Activated naive CD4-positive, alpha-beta T cell treated with anti-CD3 and anti-CD28 coated beads, Interleukin-2, amount 50 U/mL, for 24 hours (primary cell): ENCODE results near the gene CYB5A.

Source experiments
- H3K27ac Mint-ChIP-seq: one replicate; pipeline ENCODE4 v1.8.0; 2021; ENCODE audit warnings: mild to moderate bottlenecking, mixed read lengths
- H3K27me3 Mint-ChIP-seq: one replicate; pipeline ENCODE4 v1.8.0; 2021; ENCODE audit warnings: mixed read lengths
- H3K36me3 Mint-ChIP-seq: one replicate; pipeline ENCODE4 v1.8.0; 2021; ENCODE audit warnings: mixed read lengths
- H3K4me1 Mint-ChIP-seq: one replicate; pipeline ENCODE4 v1.8.0; 2021; ENCODE audit warnings: mixed read lengths
- H3K4me3 Mint-ChIP-seq: one replicate; pipeline ENCODE4 v1.8.0; 2021; ENCODE audit warnings: mild to moderate bottlenecking, mixed read lengths
- H3K9me3 Mint-ChIP-seq: one replicate; pipeline ENCODE4 v1.8.0; 2021; ENCODE audit warnings: mixed read lengths

CYB5A gene

DNA sequence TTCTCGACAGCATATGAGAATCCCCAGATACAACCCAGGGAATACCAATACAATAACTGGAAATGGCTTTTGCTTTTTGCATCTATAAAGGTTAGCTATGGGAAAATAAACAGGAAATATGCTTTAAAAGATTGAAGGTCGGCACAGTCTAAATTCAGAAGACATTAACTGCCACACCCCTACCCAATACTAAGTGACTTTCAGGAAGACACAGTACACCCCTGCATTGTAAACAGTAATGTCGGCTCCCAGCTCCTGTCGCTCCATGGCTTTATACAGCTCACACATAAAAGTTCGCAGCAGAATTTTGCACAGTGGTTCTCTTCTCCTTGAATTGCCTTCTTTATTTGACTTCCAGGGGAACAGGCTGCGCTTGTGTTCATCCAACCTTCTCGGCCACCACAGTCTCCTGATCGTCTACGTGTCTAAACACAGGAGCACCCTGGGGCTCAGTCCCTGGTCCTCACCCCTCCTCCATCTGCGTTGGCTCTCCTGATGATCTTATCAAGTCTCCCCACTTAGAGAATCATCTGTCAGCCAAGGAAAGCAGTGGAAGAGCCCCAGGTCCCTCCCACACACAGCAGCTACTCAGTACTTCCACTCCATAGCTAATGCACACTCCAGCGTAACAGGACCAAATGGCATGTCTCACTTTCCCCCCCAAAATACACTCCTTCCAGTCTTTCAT is 22.7 kb downstream of the CYB5A start:
- H3K9me3 Mint-ChIP-seq: no peaks in the 10 kb centered on the region
- H3K36me3 Mint-ChIP-seq: peaks cover 2% of the 10 kb centered on the region
- H3K4me3 Mint-ChIP-seq: no peak overlapping the region
- H3K27ac Mint-ChIP-seq: no peak overlapping the region
- H3K27me3 Mint-ChIP-seq: no peaks in the 10 kb centered on the region
- H3K4me1 Mint-ChIP-seq: peaks cover 5% of the 10 kb centered on the region

GRCh38 chr18:74268175-74268574 is 23.6 kb downstream of the CYB5A start:
- H3K4me1 Mint-ChIP-seq: peaks cover 5% of the 10 kb centered on the region
- H3K27me3 Mint-ChIP-seq: no peaks in the 10 kb centered on the region
- no peaks in the 10 kb centered on the region for H3K9me3 Mint-ChIP-seq
- H3K4me3 Mint-ChIP-seq: no peak overlapping the region
- no peak overlapping the region for H3K27ac Mint-ChIP-seq
- peaks cover 2% of the 10 kb centered on the region for H3K36me3 Mint-ChIP-seq

GRCh38 chr18:74266161-74266560 is 25.6 kb downstream of the CYB5A start:
- Mint-ChIP-seq H3K9me3 (no peaks in the 10 kb centered on the region), H3K4me3 (no peak overlapping the region), H3K4me1 (peaks cover 5% of the 10 kb centered on the region), H3K27ac (no peak overlapping the region), H3K36me3 (peaks cover 2% of the 10 kb centered on the region), H3K27me3 (no peaks in the 10 kb centered on the region)

DNA sequence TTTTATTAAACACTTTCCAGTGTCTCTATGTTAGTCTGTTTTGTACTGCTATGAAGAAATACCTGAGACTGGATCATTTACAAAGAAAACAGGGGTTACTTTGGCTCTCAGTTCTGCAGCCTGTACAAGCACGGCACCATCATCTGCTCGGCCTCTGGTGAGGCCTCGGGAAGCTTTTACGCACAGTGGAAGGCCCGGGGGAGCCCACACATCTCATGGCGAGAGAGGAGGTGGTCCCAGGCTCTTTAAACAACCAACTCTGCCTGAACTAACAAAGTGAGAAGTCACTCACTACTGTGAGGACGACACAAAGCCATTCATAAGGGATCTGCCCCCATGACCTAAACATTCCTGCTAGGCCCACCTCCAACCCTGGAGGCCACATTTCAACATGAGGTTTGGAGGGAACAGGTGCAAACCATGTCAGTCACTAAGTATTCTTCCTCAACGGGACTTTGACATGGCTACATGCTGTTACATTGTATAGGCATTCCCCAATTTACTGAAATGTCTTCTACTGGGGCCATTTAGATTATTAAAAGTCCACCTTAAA is 26.1 kb downstream of the CYB5A start:
- Mint-ChIP-seq H3K4me1 (peaks cover 5% of the 10 kb centered on the region), H3K27me3 (no peaks in the 10 kb centered on the region), H3K36me3 (peaks cover 2% of the 10 kb centered on the region), H3K9me3 (no peaks in the 10 kb centered on the region), H3K27ac (no peak overlapping the region), H3K4me3 (no peak overlapping the region)

DNA sequence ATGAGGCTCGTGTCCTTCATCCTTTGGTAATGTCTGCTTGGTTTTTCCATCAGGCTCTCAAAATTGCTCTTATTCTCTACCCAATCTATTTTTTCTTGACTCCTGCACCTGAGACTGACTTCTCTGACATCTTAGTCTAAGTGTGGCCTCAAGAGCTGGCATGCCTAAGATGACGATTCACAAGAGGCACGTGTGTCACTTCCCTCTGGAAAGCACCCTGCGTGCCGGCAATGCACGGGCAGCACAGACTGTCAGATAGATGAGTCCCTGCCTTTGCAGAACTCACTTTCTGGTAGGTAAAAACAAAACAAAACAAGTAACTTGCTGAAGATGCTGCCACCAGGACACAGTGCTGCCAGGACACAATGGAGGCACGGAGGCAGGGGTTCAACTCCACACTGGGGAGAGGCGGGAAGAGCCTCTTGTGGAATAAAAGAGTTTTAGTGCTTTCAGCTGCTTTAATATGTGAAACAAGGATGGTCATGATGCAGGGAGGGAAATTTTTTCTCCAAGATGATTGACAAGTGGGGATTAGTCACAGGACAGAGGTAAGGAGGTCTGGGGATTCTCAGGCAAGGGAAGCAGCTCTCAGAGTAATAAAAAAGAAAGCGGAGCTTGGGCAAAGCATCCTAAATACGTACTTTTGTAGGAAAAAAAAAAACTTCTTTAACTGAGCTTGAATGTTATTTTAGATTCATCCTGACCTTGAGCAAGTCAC is 27.3 kb downstream of the CYB5A start:
- Mint-ChIP-seq H3K4me1 (peaks cover 2% of the 10 kb centered on the region), H3K27ac (no peak overlapping the region), H3K36me3 (peaks cover 2% of the 10 kb centered on the region), H3K4me3 (no peak overlapping the region), H3K27me3 (no peaks in the 10 kb centered on the region), H3K9me3 (no peaks in the 10 kb centered on the region)

GRCh38 chr18:74261053-74261713 is 30.6 kb downstream of the CYB5A start:
- H3K27me3 Mint-ChIP-seq: no peaks in the 10 kb centered on the region
- peaks cover 4% of the 10 kb centered on the region for H3K36me3 Mint-ChIP-seq
- no peaks in the 10 kb centered on the region for H3K9me3 Mint-ChIP-seq
- H3K4me3 Mint-ChIP-seq: no peak overlapping the region
- H3K27ac Mint-ChIP-seq: no peak overlapping the region
- no peaks in the 10 kb centered on the region for H3K4me1 Mint-ChIP-seq

DNA sequence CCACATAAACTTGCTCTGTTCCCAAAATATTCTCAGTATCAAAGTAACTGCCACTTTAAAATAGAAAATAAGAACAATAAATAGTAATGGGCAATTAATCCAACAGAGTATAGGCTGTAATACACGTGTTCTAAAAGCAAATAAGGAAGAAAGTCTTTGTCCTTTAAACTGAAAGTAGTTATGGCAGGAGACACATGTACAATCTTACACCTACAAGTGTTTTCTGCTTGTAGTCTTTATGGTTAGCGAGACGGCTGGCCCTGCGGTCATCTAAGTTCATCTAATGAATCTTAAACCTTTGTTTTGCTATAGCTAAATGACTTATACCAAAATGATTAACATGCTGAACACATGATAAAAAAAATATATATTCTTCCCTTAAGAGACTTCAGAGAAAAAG is 32.4 kb downstream of the CYB5A start:
- Mint-ChIP-seq H3K27ac (no peak overlapping the region), H3K36me3 (peaks cover 4% of the 10 kb centered on the region), H3K4me1 (no peaks in the 10 kb centered on the region)

GRCh38 chr18:74257083-74257482 is 34.7 kb downstream of the CYB5A start:
- peaks cover 4% of the 10 kb centered on the region for H3K36me3 Mint-ChIP-seq
- H3K9me3 Mint-ChIP-seq: no peaks in the 10 kb centered on the region
- no peak overlapping the region for H3K4me3 Mint-ChIP-seq
- H3K4me1 Mint-ChIP-seq: peaks cover 2% of the 10 kb centered on the region
- H3K27me3 Mint-ChIP-seq: no peaks in the 10 kb centered on the region
- H3K27ac Mint-ChIP-seq: no peak overlapping the region

More for the DNA sequence above, 32.4 kb downstream of the CYB5A start:
- H3K4me3 Mint-ChIP-seq: no peak overlapping the region
- H3K9me3 Mint-ChIP-seq: no peaks in the 10 kb centered on the region
- no peaks in the 10 kb centered on the region for H3K27me3 Mint-ChIP-seq

GRCh38 chr18:74256190-74256589 is 35.6 kb downstream of the CYB5A start:
- no peaks in the 10 kb centered on the region for H3K27me3 Mint-ChIP-seq
- peaks cover 5% of the 10 kb centered on the region for H3K4me1 Mint-ChIP-seq
- no peak overlapping the region for H3K27ac Mint-ChIP-seq
- H3K36me3 Mint-ChIP-seq: peaks cover 4% of the 10 kb centered on the region
- H3K9me3 Mint-ChIP-seq: no peaks in the 10 kb centered on the region
- H3K4me3 Mint-ChIP-seq: no peak overlapping the region

DNA sequence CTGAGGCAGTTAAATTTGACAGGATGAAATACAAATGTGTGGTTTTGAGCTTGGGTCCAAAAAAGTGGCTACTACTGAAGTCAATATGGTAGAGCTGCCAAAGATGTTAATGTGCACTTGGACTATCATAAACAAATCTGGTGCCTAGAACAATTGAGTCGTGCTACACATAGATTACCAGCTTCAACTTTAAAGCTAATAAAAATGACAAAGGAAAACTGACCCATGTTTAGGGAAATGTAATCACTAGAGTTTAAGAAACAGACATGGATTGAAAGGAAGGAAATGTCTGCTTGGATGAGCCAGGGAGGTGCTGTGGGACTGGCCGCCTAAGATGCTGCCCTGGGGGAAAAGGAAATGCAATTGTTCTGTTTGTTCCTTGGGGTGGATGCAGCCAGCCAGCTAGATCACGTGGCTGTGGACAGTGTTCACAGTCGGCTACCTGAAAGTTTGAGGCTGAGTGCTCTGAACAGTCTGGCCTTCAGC is 36.6 kb downstream of the CYB5A start:
- Mint-ChIP-seq H3K27ac (no peak overlapping the region), H3K4me3 (no peak overlapping the region), H3K9me3 (no peaks in the 10 kb centered on the region), H3K36me3 (peaks cover 4% of the 10 kb centered on the region), H3K27me3 (no peaks in the 10 kb centered on the region), H3K4me1 (peaks cover 5% of the 10 kb centered on the region)

DNA sequence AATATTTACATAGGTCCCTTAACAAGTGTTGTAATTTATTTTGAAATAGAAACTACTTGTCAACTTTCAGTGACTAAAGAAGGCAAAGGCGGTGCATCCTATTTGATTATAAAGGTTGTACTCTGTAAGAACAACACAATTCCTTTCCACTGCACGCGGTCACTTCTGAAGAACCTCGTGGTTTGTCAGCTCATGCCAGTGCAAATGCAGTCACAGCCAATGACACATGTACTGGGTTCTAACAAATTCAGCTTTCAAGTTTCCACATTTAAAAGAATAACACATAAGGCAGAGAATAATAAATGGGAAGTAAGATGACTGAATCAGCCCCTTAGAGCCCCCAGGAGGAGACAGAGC is 39.7 kb downstream of the CYB5A start:
- Mint-ChIP-seq H3K4me1 (peaks cover 15% of the 10 kb centered on the region), H3K27ac (no peak overlapping the region), H3K4me3 (no peak overlapping the region), H3K36me3 (peaks cover 3% of the 10 kb centered on the region), H3K27me3 (no peaks in the 10 kb centered on the region), H3K9me3 (no peaks in the 10 kb centered on the region)

DNA sequence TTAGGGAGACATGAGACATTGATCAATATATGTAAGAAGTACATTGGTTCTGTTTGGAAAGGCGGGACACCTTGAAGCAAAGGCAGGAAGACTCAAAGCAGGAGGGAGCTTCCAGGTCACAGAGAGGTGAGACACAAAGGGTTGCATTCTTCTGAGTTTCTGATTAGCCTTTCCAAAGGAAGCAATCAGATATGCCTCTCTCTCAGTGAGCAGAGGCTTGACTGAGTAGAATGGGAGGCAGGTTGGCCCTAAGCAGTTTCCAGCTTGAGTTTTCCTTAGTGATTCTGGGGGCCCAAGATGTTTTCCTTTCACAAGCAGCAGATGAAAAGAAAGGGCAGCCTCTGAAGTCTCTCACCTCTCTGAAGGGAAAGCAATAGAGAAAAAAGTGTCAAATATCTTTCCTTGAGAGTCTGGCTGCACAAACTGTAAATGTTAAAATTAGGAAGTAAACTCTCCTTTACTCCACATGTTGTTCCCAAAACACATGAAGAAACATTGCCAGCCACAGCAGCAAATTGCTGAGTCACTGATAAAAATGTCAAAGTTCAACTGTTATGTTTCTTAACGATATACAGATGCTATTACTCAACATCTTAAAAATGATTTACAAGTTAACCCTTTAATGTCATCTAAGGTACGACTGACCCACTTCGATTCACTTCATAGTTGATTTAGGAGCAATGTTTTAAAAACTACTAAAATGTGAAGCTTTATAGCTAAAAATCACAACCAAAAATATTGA is 40.3 kb downstream of the CYB5A start:
- Mint-ChIP-seq H3K4me1 (peaks cover 15% of the 10 kb centered on the region), H3K27ac (peak overlapping the region; percentile 51), H3K36me3 (peaks cover 3% of the 10 kb centered on the region), H3K4me3 (no peak overlapping the region), H3K9me3 (no peaks in the 10 kb centered on the region), H3K27me3 (no peaks in the 10 kb centered on the region)

- Mint-ChIP-seq H3K4me1 (peaks cover 15% of the 10 kb centered on the region), H3K36me3 (peaks cover 3% of the 10 kb centered on the region), H3K27ac (no peak overlapping the region), H3K4me3 (no peak overlapping the region), H3K9me3 (no peaks in the 10 kb centered on the region), H3K27me3 (no peaks in the 10 kb centered on the region)
These were observed 41.6 kb downstream of the CYB5A start for GRCh38 chr18:74250131-74250530.

DNA sequence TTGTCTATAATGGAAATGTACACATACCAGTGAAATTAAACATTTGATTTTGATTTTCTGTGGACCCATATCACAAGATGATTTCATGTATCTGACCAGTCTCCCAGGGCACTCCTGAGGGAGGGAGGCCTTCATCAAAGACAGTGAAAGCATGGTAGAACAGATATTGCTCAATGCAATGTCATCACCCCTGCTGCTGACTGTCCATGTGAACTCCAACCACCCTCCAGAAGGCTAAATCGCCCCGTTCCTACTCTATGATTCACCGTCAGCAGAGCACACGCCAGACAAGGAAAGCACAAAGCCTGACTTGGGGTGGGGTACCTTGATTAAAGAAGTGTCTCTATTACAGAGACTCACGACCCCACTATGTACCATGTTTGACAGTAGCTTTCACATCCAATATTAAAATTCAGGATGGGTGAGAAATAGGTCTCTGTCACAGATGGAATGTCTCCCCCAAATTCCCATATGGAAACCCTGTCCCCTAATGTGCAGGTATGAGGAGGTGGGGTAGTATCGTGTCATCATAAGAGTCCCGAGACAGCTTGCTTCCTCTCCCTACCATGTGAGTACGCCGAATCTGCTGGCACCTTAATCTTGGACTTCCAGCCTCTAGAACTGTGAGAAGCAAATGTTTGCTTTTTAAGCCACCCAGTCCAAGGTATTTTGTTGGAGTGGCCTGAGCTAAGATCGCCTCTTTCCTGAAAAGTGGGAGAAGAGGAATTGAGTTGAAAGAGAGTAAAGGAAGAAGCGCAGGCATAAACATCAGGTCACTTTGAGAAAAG is 42.4 kb downstream of the CYB5A start:
- no peaks in the 10 kb centered on the region for H3K9me3 Mint-ChIP-seq

GRCh38 chr18:74248595-74248994 is 43.2 kb downstream of the CYB5A start:
- Mint-ChIP-seq H3K27ac (no peak overlapping the region), H3K9me3 (no peaks in the 10 kb centered on the region), H3K27me3 (no peaks in the 10 kb centered on the region), H3K4me3 (no peak overlapping the region), H3K4me1 (peaks cover 15% of the 10 kb centered on the region), H3K36me3 (peaks cover 3% of the 10 kb centered on the region)

More for the DNA sequence above, 42.4 kb downstream of the CYB5A start:
- H3K27me3 Mint-ChIP-seq: no peaks in the 10 kb centered on the region
- H3K27ac Mint-ChIP-seq: no peak overlapping the region
- H3K36me3 Mint-ChIP-seq: peaks cover 3% of the 10 kb centered on the region
- peaks cover 15% of the 10 kb centered on the region for H3K4me1 Mint-ChIP-seq
- H3K4me3 Mint-ChIP-seq: no peak overlapping the region
